GM21786 (cell line): Measurements from ENCODE around the gene C11orf58.

Experiments
- ATAC-seq: cut with Tn5 transposase; IDR thresholded peaks from one replicate; pipeline ENCODE4 v1.9.1; 2021; ENCODE audit not compliant: unreplicated experiment

The C11orf58 gene

GRCh38 chr11:16801288-16801980, 63.0 kb downstream of the C11orf58 start:
- no peak for ATAC-seq

DNA sequence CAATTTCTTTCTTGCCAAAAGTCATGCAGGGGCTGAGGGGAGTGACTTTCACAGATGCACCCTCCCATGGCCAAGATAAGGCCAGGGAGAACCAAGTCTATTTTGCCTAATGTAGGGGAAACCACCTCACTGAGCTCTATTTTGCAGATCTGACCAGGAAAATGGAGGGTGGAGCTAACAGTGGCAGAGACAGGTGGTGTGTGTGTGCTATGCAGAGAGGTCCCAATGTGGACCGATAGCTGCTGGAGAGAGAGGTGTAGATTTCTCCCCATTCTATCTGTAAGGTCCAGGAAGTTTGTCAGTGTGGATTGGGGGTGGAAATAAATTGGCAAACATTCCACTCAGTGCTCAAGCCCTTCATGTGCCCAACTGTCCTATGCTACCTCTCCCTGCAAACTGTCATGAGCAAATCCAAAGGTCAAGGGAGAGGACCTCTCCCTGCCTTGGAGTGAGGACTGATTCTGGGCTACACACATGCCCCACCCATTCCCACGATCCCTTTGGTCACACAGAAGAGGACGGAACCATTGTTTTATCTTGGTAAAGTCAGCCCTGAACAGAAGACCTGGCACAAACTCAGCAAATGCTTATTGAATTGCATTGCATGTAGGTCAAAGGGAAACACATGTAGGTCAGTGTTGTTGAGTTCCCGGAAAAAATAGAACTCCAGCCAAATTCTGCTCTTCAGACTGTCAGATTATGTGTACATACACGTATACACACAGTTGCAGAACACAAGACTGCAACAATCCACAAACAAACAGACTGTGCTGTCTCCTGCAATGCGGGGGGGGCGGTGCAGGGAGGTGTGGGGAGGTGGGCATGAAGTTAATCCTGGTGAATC, 65.9 kb downstream of the C11orf58 start:
- ATAC-seq, result no peak

- no peak for ATAC-seq
These were observed 67.5 kb downstream of the C11orf58 start for GRCh38 chr11:16805938-16806337.

DNA sequence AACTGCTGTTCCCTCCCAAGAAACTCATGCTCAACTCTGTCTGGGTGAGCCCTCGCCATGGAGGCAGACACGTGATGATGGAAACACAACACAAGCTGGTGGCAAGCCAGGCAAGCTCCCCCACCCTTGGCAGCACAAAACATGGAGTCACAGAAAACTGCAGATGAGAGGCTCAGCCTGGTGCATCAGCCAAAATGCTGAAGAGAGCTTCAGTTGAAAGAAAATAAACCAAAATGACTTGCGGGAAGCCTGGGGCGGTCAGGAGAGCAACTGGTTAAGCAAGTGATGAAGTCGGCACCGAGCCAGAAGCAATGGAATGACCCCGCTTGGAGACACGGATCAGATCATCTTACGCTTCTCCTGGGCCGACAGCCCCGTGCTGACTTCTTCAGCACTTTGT, 68.3 kb downstream of the C11orf58 start:
- ATAC-seq, result no peak

DNA sequence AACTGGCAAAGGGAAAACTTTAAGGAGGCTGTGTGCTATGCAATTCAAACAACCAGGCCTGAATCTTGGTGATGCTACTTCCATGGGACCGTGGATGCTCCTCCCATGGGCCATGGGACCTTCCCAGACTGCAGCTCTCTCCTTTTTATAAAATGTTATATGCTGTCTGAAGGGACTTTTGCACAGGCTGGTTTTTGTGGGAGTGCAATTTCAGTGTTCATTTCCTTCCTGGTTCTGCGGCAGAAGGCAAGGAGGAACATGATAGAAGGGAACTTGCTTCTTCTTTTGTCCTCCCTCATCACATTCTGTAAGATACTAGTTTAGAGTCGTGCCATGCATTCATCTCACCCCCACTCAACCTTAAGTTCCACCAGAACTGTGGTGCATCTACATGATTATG, 68.9 kb downstream of the C11orf58 start:
- ATAC-seq, result no peak
